ENCODE measurements around the gene GALE. TPM values are rescaled to one million over a fixed set of nuclear protein-coding genes. Genes with fewer than 3 reads are reported as not detected.

The GALE gene
- total and polyA plus RNA-seq, 2 of the 13 experiments (the other 11 are each of a cell fraction or from before 2014, with no cell fraction given) = 85.2 to 88.4 TPM

- TF ChIP-seq ZNF451 (CRISPR knock-in tag; IDR thresholded peaks at IDR 0.05) (no peak), EZH2 (conservative IDR thresholded peaks at IDR 0.05; ENCODE audit: low read depth, low read length) (no peak), MIXL1 (CRISPR knock-in tag; IDR thresholded peaks at IDR 0.05) (no peak; the same call in 1 of the 2 replicates), EP300 (IDR thresholded peaks at IDR 0.05; ENCODE audit: low read depth in 2 of 2, low read length in 2 of 2) (no peak), EP300 (CRISPR knock-in tag; IDR thresholded peaks at IDR 0.05; ENCODE audit: borderline replicate concordance) (peak; percentile 16; the same call in 1 of the 2 replicates), NCOR1 (IDR thresholded peaks at IDR 0.05; ENCODE audit: borderline replicate concordance, low read length) (no peak), ZNF10 (CRISPR knock-in tag; IDR thresholded peaks at IDR 0.05; ENCODE audit: borderline replicate concordance, low read depth) (no peak), ZNF792 (CRISPR knock-in tag; IDR thresholded peaks at IDR 0.05) (peak; percentile 23; the same call in 1 of the 2 replicates), MATR3 (CRISPR knock-in tag; IDR thresholded peaks at IDR 0.05) (no peak), ZNF749 (CRISPR knock-in tag; IDR thresholded peaks at IDR 0.05; ENCODE audit: borderline replicate concordance) (peak; percentile 67; the same call in 1 of the 2 replicates), ARNT (IDR thresholded peaks at IDR 0.05) (no peak), MTF1 (CRISPR knock-in tag; IDR thresholded peaks at IDR 0.05) (0 out of 2 replicates have a peak, but pooled peaks have one; percentile 14), ZNF563 (CRISPR knock-in tag; IDR thresholded peaks at IDR 0.05) (peak; percentile 79; the same call in 1 of the 2 replicates), SSRP1 (CRISPR knock-in tag; IDR thresholded peaks at IDR 0.05) (peak; percentile 36; the same call in 1 of the 2 replicates), KLF12 (CRISPR knock-in tag; IDR thresholded peaks at IDR 0.05; ENCODE audit: borderline replicate concordance) (peak; percentile 66; the same call in 1 of the 2 replicates), IRF1 (CRISPR knock-in tag; IDR thresholded peaks at IDR 0.05; ENCODE audit: low read depth) (peak; percentile 48; the same call in 1 of the 2 replicates), ZNF639 (CRISPR knock-in tag; conservative IDR thresholded peaks at IDR 0.05) (no peak; the same call in 1 of the 2 replicates), ZNF496 (CRISPR knock-in tag; IDR thresholded peaks at IDR 0.05; ENCODE audit: insufficient replicate concordance) (no peak), TCF12 (IDR thresholded peaks at IDR 0.05) (no peak), TCF12 (CRISPR knock-in tag; IDR thresholded peaks at IDR 0.05) (peak; percentile 33; the same call in 1 of the 2 replicates), HMG20A (CRISPR knock-in tag; IDR thresholded peaks at IDR 0.05; ENCODE audit: borderline replicate concordance) (no peak)
- TF ChIP-seq, protein P1, sequence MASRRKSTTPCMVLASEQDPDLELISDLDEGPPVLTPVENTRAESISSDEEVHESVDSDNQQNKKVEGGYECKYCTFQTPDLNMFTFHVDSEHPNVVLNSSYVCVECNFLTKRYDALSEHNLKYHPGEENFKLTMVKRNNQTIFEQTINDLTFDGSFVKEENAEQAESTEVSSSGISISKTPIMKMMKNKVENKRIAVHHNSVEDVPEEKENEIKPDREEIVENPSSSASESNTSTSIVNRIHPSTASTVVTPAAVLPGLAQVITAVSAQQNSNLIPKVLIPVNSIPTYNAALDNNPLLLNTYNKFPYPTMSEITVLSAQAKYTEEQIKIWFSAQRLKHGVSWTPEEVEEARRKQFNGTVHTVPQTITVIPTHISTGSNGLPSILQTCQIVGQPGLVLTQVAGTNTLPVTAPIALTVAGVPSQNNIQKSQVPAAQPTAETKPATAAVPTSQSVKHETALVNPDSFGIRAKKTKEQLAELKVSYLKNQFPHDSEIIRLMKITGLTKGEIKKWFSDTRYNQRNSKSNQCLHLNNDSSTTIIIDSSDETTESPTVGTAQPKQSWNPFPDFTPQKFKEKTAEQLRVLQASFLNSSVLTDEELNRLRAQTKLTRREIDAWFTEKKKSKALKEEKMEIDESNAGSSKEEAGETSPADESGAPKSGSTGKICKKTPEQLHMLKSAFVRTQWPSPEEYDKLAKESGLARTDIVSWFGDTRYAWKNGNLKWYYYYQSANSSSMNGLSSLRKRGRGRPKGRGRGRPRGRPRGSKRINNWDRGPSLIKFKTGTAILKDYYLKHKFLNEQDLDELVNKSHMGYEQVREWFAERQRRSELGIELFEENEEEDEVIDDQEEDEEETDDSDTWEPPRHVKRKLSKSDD (CRISPR knock-in tag; IDR thresholded peaks at IDR 0.05; ENCODE audit: low read depth) = no peak
- TF ChIP-seq, protein P2, sequence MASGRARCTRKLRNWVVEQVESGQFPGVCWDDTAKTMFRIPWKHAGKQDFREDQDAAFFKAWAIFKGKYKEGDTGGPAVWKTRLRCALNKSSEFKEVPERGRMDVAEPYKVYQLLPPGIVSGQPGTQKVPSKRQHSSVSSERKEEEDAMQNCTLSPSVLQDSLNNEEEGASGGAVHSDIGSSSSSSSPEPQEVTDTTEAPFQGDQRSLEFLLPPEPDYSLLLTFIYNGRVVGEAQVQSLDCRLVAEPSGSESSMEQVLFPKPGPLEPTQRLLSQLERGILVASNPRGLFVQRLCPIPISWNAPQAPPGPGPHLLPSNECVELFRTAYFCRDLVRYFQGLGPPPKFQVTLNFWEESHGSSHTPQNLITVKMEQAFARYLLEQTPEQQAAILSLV (CRISPR knock-in tag; IDR thresholded peaks at IDR 0.05; ENCODE audit: borderline replicate concordance) = peak; percentile 78; the same call in 1 of the 2 replicates
Observed at GRCh38 chr1:23777979-23778814, 22.4 kb downstream of the GALE start, which contains the start of gene PITHD1 (continued).
